ENCODE measurements around the gene HEYL. TPM values are rescaled to one million over a fixed set of nuclear protein-coding genes. Genes with fewer than 3 reads are reported as not detected.

The HEYL gene
- total RNA-seq, 4 donors from 2014 or later, result 0.78 to 3.3 (median 2.4) TPM

GRCh38 chr1:39676948-39677548, 37.6 kb upstream of the HEYL start:
- DNase-seq, result peak; percentile 77 to 88
- no peak for TF ChIP-seq CTCF (IDR thresholded peaks at IDR 0.05 in 4 of 5, conservative IDR thresholded peaks at IDR 0.05 in 1 of 5)
- no peak for TF ChIP-seq POLR2A (IDR thresholded peaks at IDR 0.05)
- Histone ChIP-seq H3K27ac (peak overlapping the region; percentile 74 to 97 (median 86)), H3K4me3 (no peak overlapping the region), H3K4me1 (peaks cover 21 to 37% of the 10 kb centered on the region in 2 donors), H3K9me3 (no peaks in the 10 kb centered on the region), H3K27me3 (no peaks in the 10 kb centered on the region), H3K36me3 (no peaks in the 10 kb centered on the region)
- intact Hi-C loops (cut with DNase I; ENCODE audit: low total_unique reads), result loop anchor here (1.0 kb wide), 1 partner anchor 14 kb away; the partner anchor contains the start of gene HPCAL4
- in situ Hi-C loops (cut with MboI; ENCODE audit: low sequenced_read_pairs in 4 of 4), result no loop called here
- peak; percentile 74 to 78 for ATAC-seq

GRCh38 chr1:39675220-39675619, 35.8 kb upstream of the HEYL start:
- peak; percentile 43 to 88 for DNase-seq
- in situ Hi-C loops (cut with MboI; ENCODE audit: low sequenced_read_pairs in 4 of 4), result no loop called here
- H3K36me3 ChIP-seq, result no peaks in the 10 kb centered on the region
- TF ChIP-seq POLR2A (IDR thresholded peaks at IDR 0.05), result no peak
- no peak for TF ChIP-seq CTCF (IDR thresholded peaks at IDR 0.05 in 4 of 5, conservative IDR thresholded peaks at IDR 0.05 in 1 of 5)
- peak; percentile 34 to 39 for ATAC-seq
- no peak overlapping the region for H3K4me3 ChIP-seq
- peak overlapping the region; percentile 93 to 97 (median 96) for H3K27ac ChIP-seq
- intact Hi-C loops (cut with DNase I; ENCODE audit: low total_unique reads), result no loop called here
- H3K4me1 ChIP-seq, result peaks cover 32 to 50% of the 10 kb centered on the region in 2 donors
- no peaks in the 10 kb centered on the region for H3K9me3 ChIP-seq
- H3K27me3 ChIP-seq, result no peaks in the 10 kb centered on the region

GRCh38 chr1:39673215-39673614, 33.8 kb upstream of the HEYL start:
- no peaks in the 10 kb centered on the region for H3K27me3 ChIP-seq
- no peak for TF ChIP-seq POLR2A (IDR thresholded peaks at IDR 0.05)
- TF ChIP-seq CTCF (IDR thresholded peaks at IDR 0.05 in 4 of 5, conservative IDR thresholded peaks at IDR 0.05 in 1 of 5), result no peak
- H3K36me3 ChIP-seq, result no peaks in the 10 kb centered on the region
- intact Hi-C loops (cut with DNase I; ENCODE audit: low total_unique reads) (no loop called here), in situ Hi-C loops (cut with MboI; ENCODE audit: low sequenced_read_pairs in 4 of 4) (no loop called here)
- no peak overlapping the region for H3K4me3 ChIP-seq
- no peak for DNase-seq
- no peak for ATAC-seq
- peaks cover 51 to 70% of the 10 kb centered on the region in 2 donors for H3K4me1 ChIP-seq
- H3K9me3 ChIP-seq, result no peaks in the 10 kb centered on the region
- H3K27ac ChIP-seq, result peak overlapping the region; percentile 93 to 97 (median 96)

GRCh38 chr1:39672551-39672947, 33.1 kb upstream of the HEYL start:
- ATAC-seq (peak; percentile 11 to 12), DNase-seq (no peak)
- H3K36me3 ChIP-seq, result no peaks in the 10 kb centered on the region
- H3K9me3 ChIP-seq, result no peaks in the 10 kb centered on the region
- peak overlapping the region; percentile 65 to 78 (median 71) for H3K4me3 ChIP-seq
- in situ Hi-C loops (cut with MboI; ENCODE audit: low sequenced_read_pairs in 4 of 4), result no loop called here
- H3K27ac ChIP-seq, result peak overlapping the region; percentile 93 to 97 (median 96)
- TF ChIP-seq POLR2A (IDR thresholded peaks at IDR 0.05) (no peak), CTCF (IDR thresholded peaks at IDR 0.05 in 4 of 5, conservative IDR thresholded peaks at IDR 0.05 in 1 of 5) (peak in 4 of 5 experiments; percentile 37 to 55 (median 45))
- H3K4me1 ChIP-seq, result peaks cover 57 to 77% of the 10 kb centered on the region in 2 donors
- intact Hi-C loops (cut with DNase I; ENCODE audit: low total_unique reads), result no loop called here
- H3K27me3 ChIP-seq, result no peaks in the 10 kb centered on the region
